GDM1 (cell line): ENCODE results near the gene SOX8.
"Not testable (repeated sequence)": the region's sequence is repeated elsewhere in the genome, so short reads cannot be mapped to it uniquely, and the experiment has no call there.

Experiments used
- DNase-seq: peaks from one replicate; lab custom pipeline; 2025; lab: John Stamatoyannopoulos, UW

Gene SOX8

DNA sequence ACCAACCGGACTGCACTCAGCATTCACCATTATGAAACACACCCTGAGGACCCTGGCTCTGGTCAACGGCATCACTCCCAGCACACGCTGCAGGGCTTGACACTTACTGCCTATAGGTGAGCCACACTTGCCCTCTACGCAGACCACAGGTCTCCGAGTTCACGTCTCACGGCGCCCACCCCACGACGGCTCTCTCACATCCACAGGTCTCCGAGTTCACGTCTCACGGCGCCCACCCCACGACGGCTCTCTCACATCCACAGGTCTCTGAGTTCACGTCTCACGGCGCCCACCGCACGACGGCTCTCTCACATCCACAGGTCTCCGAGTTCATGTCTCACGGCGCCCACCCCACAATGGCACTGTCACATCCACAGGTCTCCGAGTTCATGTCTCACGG, 25.8 kb upstream of the SOX8 start:
- not testable (repeated sequence) for DNase-seq

GRCh38 chr16:959232-960040, 22.1 kb upstream of the SOX8 start:
- no peak for DNase-seq

- no peak for DNase-seq
Measured at GRCh38 chr16:962366-962765, 19.2 kb upstream of the SOX8 start.

GRCh38 chr16:962901-963814, 18.4 kb upstream of the SOX8 start:
- no peak for DNase-seq

DNA sequence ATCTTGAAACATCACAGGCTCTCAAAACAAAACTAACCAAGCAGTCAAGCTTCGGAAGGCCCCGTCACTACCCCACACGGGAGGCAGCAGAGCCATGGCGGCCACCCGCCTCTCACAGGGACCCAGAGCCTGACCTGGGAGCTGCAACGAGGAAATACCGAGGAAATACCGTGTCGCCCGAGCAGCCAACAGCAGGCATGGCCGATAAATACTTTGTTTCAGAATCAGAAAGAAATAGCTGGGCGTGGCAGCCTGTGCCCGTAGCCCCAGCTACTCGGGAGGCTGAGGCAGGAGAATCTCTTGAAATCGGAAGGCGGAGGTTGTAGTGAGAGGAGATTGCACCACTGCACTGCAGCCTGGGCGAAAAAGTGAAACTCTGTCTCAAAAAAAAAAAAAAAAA, 17.7 kb upstream of the SOX8 start:
- no peak for DNase-seq

DNA sequence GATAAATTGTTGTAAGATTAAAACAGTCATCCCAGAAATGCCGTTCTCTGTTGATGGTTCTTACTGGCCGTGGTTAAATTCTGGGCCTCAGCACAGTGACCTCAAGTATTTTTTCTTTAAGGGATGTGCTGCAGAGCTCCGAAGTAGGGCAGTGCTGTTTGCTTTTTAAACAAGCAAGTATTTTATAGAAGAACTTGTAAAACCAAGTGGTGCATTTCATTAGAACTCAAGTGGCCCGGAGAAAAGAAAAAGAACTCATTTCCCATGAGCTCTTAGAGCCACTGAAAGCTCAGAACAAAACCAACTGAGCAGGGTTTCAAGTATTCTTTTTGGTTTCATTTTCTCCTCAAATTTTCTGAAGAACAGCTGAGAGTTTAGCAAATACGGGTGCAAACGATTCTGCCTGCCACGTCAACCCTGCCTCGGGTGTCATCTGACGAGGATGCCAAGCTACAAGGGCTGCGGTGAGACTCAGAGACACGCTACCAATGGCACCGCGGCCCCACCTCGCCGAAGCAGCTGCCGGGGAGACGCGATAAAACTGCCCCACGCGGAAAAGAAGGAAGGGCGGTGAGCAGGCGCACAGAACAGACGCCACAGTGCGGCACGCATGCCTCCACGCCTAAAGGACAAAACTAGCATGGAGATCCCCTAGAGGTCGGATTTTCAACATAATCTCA, 17.1 kb upstream of the SOX8 start:
- DNase-seq, result no peak

- DNase-seq, result no peak
Measured at GRCh38 chr16:965036-965395, 16.6 kb upstream of the SOX8 start.

- no peak for DNase-seq
Measured at GRCh38 chr16:965487-965886, 16.1 kb upstream of the SOX8 start.

- DNase-seq, result no peak
Measured at GRCh38 chr16:966035-966434, 15.5 kb upstream of the SOX8 start.

- DNase-seq, result no peak
Measured at GRCh38 chr16:966505-966904, 15.1 kb upstream of the SOX8 start.

DNA sequence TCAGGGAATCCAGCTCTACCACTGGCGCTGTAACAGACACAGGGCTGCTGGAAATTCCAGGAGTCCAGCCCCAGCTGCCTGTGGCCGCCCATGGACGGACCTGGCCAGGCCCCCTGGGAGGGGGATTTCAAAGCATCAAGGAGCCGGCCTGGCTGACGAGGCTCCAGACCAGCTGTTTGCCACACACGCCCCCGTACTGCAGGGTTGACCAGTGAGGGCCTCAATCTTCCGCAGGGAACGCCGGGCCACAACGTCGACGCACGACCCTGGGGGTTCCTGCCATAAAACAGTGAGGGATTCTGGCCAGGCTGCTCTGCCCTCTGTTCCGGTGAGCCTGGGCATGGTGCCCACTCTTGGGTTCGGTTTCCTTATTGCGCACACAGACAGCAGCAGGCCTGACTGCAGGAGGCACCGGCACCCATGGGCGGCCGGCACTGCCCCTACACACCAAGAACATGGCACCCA, 14.5 kb upstream of the SOX8 start:
- no peak for DNase-seq

GRCh38 chr16:967546-968295, 13.8 kb upstream of the SOX8 start:
- DNase-seq, result no peak

GRCh38 chr16:968620-969019, 12.9 kb upstream of the SOX8 start:
- no peak for DNase-seq

DNA sequence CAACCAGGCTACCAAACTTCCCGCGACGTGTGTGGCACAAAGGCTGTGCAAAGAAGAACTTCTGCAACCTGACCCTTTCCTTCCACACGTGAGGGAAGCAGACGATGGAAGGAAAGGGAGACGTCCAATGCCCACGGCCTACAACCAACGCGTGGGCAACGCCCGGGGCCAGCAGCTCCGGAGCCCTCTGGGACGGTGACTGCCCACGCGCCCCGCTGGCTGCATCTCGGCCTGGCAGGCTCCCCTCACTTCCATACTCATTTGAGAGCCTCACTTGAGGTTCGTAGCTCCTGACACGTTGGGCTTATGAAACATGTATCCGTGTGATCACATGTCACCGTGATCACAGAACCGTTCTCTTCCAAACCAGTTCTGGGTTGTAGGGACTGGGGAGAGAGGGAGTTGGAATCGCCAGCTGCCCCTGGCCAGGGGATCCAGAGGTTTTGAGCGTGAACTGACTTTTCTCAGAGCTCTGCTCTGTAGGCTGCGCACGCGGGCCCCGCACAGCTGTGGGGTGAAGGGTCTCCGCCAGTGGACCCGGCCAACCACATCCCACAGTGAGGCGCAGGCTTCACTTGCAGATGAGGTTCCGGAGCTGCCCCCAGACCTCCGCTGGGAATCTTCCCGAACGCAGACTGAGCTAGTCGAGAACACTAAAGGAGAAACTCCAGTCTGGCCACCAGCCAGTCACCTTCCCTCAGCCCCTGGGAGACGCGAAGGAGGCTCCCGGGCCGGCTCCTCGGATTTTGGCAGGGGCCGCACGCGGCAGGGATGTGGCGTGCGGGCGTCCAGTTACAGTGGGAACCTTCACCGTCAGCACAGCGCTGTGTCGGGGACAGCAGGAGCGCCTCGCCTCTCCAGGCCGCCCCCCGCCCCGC, 11.8 kb upstream of the SOX8 start:
- no peak for DNase-seq

DNA sequence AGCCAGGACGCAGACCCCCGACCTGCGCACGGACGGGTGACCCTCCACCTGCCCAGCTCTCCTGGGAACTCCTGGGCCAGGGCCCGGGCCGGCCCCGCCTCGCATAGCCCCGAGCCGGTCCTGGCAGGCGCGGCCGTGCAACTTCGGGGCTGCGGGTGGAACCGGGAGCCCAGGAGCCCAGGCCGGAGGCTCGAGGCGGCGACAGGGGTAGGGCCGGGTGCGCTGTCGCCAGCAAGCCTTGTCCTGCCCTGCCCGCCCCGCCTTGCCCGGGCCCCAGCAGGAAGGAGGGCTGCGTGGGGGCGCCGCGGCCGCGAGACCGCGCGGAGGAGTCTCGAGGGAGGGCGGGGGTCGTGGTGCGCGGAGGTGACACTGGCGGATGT, 11.2 kb upstream of the SOX8 start:
- no peak for DNase-seq

DNA sequence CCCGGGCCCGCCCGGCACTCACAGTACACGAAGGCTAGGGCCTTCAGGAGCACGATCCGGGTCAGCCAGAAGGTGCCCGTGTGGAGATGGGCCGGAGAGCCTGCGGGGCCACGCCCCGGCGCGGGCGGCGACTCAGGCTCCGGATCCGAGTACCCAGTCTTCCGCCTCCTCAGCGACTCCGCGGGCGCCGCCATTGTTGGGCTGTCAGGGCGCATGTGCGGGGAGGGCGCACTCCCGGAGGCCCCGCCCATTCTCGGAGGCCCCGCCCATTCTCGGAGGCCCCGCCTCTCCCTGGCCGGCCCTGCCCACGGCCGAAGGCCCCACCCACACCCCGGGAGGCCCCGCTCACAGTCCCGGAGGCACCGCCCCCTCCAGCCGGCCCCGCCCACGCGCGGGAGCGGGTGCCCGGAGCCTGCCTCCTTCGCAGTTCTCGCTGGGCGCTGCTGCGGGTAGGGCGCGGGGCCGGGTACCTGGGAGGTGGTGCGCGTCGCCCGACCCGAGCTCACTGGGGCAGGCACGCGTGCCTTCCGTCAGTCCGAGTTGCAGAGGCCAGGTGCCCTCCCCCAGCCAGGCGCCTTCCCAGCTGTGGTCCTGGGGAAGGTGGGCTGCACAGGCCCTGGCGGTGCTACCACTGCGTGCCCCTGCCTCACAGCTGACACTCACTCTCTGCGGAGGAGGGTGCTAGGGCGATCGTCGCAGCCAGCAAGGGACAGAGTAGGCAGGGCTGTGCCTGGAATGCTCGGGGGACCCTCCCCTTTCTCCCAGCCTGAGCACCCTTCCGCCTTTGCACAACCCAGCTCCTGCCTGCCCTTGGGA, 10.6 kb upstream of the SOX8 start, which contains the start of gene LMF1:
Gene LMF1, minus strand, starts transcription at position 219 of the 816 bp plus-strand sequence. Its CDS starts 4 bp downstream, at position 215.
- DNase-seq, result peak; percentile 88

DNA sequence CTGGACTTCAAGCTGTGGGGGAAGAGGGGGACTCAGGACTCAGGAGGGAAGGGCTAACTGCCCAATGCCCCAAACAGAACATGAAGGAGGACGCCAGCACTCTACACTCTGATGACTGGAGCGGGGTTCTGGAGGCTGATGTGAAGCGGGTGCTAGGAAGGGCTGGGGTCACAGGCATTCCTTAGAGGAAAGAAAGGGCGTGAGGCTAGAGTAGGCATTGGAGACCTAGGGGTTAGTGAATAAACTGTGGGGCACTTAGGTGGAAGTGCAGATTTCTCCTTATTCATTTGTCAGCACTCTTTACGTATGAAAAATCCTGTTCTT, 10.0 kb upstream of the SOX8 start:
- DNase-seq, result no peak

DNA sequence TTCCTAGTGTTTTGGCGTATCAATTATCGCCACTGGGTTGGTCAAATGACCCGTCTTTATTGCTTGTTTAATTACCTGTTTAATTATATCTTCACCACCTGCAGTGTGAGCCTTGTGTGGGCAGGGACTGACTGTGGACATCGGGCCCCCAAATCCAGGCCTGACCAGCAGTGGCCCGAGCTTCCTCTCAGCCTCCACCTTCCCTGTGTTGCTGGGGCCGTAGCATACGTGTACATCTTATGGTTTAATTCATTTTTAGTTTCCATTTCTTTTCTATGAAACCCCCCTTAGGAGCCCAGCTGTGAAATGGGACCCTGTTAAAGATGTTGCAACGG, 9.6 kb upstream of the SOX8 start:
- DNase-seq, result no peak

DNA sequence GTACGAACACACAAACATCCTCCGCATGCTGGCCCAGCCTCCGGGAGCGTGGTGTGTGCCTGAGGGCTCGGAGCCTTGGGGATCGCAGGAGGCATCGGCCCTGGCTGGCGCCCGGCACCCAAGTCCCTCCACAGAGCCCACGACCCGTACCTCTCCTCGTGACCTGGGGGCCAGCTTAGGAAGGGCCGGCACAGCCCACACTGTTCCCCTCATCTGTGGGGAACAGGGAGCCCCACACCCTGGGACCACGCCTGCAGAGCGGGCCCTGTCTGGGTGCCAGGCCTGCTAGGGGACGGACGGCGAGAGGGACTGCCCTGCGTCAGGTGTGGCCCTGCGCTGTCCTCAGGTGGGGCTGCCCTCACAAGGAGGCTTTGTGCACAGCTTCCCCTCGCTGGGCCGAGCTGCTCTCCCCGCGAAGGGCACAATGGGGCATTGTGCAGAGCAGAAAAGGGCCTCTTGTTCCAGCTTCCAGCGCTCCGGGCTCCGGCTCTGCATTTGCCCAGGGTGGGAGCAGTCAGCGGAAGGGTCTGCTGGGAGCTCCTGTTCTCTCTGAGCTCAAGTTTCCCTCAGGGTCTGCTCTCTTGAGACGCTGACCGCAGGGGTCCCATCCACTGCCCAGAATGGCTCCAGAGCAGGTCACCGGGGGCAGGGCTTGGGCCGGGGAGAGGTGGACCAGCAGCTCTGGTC, 9.1 kb upstream of the SOX8 start:
- no peak for DNase-seq

GRCh38 chr16:973366-973765, 8.2 kb upstream of the SOX8 start:
- no peak for DNase-seq
